RPMI7951 (cell line): ENCODE results near the gene KCNN2. TPM values are rescaled to one million over a fixed set of nuclear protein-coding genes. Genes with fewer than 3 reads are reported as not detected.

ENCODE experiments used
- DNase-seq: peaks from one replicate; pipeline ENCODE4 v3.0.0-alpha.2; 2012; ENCODE audit warnings: low read depth
- total RNA-seq: library from RNA; depleted of rRNA; stranded (reverse); fragments of >200 nt; shearing (Covaris generic); gene quantifications from 2 replicates; pipeline ENCODE4 v1.2.3, GENCODE V29; 2014; rRNA removed

Gene KCNN2
- total RNA-seq = not detected in 2 replicates

DNA sequence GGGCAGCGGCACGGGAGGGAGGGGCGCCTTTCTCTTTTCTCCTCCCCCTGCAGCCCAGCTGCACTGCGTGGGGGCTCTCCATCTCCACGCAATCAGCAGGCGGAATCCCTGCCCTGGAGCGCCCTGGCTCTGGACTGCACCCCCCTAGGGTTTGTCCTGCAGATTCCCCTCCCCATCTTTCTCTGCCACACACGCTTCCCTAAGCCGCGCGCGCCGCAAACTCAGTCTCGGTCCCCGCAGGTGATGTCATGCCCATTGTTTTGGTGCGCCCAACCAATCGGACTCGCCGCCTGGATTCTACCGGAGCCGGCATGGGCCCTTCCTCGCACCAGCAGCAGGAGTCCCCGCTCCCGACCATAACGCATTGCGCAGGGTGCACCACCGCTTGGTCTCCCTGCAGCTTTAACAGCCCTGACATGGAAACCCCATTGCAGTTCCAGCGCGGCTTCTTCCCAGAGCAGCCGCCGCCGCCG is at the start of gene KCNN2:
KCNN2 (plus strand) TSS at position 347 of the 473 bp plus-strand sequence; CDS start at position 417, 70 bp downstream.
- peak; percentile 1 for DNase-seq

DNA sequence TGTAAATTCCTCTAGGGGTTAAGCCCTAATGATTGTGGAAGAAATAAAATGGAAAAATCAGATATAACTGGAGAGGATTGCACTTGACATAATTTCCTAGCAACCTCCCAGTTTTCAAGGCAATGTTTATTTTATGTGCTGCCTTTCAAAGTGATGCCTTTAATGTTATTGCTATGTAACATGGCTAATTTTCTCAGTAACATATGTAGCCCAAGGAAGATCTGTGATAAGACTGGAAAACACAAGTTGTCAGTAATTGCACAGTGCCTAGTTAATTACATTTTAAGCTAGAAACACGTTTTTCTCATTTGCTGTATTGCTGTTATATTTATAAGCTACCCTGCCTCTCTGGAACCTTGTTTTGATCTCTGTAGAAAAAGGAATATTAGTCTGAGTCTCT is 49.2 kb upstream of the KCNN2 start:
- DNase-seq = no peak

DNA sequence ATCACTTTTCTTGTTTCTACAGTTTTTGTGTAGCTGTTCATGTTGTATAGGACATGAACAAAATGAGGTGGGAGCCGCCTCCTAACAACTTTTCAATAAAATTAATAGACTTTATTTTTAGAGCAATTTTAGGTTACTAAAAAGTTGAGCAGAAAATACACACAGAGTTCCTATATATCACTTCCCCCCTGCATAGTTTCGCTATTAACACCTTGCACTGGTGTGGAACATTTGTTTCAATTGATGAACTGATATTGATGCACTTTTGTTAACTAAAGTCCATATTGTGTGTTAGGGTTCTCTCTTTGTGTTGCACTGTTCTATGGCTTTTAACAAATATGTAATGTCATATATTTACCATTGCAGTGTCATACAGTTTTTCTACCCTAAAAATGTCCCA is 47.8 kb upstream of the KCNN2 start:
- DNase-seq = no peak

DNA sequence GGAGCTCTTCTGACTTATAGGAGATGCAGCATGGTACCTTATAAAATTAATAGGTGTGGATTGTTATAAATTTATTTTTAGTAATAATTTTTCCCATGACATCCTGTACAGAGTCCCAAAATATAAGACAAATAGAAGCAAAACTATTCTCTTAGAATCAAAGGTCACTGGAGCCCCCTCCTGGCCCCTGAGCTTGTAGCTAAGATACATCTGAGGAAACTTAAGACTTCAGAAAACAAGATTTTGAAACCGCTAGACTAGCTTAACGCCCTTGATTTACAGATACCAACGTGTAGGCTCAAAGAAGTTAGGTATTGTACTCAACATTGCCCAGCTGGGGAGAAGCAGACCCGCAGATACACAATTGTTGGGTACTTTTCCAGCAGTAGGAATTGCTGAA is 45.7 kb upstream of the KCNN2 start:
- no peak for DNase-seq

DNA sequence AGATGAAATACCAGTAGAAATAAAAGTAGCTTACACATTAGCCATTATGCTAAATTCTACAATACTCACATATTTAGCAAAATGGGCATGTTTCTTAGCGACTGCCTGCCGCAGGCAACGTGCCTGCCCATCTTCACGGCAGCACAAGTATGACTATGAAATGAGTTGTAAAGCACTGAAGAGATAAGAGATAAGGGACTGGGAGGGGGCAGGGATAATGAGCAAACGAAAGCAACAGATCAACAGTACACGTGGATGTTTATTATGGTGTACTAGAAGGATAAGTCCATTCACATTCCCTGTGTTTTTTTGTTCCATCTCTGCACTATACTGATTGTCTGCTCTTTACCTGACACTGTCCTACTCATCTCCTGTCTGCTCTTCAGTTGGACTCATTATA is 44.1 kb upstream of the KCNN2 start:
- DNase-seq = no peak

DNA sequence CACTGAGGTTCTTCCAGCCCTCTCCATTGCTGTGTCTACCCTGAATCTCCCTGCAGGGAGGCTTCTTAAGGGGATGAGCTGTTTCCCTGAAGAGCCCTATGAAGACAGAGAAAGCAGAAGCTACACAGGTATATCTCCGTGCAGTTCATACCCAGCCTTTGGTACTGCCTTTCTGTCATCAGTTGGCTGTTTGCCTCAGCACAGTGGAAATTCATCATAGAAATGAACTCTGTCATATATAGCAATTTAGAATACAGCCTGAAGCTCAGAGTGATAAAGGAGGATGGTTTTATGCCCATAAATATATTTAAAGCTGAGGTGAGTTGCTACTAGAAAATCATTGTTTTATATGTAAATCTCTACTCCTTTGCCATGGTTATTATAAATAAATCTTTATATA is 42.6 kb upstream of the KCNN2 start:
- DNase-seq = no peak

DNA sequence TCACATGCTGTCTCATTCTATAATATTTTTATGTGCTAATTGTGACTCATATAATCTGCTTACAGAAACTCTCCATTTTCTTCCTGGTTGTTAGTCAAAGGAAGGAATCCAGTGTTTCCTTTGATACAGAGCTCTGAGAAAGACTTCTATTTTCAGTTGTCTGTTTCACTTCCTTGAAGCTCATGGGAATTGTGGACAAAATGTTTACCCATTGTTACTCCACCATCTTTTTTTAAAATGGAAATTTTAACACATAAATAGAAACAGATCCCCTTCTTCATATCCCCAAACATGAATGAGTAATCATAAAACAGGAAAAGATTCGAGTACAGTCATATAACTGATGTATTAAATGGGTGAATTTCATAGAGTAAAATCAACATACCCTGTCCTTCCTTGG is 42.0 kb upstream of the KCNN2 start:
- DNase-seq = peak; percentile 13

DNA sequence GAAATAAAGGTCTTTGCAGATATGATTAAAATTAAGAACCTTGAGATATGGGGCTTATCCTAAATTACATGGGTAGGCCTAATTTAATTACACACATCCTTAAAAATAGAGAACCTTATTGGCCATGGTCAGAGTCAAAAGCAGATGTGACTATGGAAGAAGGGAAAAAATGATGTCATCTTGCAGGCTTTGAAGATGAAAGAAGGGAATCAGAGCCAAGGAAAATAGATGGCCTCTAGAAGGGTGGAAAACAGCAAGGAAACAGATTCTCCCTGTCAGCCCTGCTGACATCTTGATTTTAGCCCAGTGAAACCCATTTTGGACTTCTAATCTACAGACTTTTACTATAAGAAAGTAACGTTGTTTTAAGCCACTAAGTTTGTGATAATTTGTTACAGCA is 37.6 kb upstream of the KCNN2 start:
- DNase-seq = no peak

DNA sequence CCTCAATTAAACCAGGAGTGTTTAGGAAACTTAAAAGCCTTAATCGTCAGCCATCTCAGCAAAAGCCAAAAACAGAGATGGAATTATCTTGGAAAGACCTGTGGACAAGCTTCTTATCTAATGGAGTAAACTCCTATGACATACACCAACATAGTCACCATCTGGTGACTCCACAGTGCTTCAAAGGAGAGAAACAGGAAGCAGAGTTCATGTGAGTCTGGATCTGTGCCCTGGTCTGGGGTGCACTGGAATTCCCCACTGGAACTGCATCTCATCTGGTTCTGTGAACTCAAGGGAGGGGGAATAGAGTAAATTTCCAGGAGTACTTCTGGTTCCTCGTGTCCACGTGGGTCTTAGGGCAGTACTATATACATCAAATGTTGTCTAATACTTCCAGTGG is 36.3 kb upstream of the KCNN2 start:
- DNase-seq = peak; percentile 6

DNA sequence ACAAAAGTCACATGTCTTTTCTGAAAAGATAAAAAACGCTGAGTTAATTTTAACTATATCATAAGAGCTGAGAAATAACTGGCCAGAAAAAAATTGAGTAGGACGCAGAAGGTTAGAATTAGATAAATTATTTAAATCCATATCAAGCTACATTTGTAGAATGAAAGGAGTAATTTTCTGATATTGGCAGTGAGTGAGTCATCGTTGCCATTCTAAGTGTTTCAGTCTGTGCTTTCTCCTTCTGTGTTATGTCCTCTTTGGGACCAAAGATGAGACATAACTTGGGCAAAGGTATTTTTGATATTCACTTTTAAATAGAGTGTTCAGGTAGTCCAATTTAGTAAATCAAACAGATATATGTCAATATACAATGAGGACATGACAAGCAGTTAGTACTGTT is 34.4 kb upstream of the KCNN2 start:
- no peak for DNase-seq

DNA sequence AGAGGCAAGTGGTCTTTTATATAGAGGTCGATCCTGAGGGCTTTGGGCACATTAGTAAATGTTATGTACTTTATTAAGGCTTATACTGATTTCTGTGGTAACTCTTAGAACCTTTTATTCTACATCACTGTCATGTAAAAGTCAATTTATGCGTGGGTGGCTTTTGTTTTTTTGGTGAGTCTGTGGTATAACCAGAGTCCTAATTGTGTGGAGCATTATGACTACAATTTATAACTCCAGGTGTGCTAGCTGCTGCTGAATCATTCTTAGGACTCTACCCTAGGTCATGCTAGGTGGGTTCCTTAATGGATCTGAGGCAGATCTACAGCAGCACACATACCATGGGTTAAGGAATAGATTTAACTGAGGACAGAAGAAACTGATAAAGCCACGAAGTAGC is 33.9 kb upstream of the KCNN2 start:
- no peak for DNase-seq

DNA sequence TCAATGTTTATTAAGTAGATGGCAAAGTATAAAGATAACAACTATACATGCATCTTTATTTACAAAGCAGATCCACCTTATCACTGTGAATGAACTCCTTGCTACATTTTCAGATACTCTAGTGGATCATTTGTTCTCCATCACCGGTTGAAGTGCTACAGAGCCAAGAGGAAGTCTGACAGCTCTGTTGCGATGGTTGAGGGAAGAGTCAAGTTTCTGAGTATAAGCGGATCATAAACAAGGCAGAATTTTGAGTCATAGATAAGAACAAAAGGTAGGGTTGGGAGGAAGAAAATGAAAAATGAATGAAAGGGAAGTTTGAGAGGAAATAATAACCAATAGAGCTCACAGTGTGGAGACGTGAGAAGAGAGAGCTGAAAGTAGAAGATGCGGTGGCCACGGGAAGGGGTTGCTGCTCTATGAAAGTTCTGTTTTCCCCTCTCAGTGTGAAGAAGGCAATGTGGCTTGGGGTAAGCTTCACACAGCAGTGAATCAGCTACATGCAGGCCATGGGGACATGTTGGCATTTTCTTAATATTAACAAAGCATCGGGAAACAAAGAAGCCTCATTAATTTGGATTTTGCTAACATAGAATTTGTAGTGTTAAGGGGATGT is 30.8 kb upstream of the KCNN2 start:
- no peak for DNase-seq

DNA sequence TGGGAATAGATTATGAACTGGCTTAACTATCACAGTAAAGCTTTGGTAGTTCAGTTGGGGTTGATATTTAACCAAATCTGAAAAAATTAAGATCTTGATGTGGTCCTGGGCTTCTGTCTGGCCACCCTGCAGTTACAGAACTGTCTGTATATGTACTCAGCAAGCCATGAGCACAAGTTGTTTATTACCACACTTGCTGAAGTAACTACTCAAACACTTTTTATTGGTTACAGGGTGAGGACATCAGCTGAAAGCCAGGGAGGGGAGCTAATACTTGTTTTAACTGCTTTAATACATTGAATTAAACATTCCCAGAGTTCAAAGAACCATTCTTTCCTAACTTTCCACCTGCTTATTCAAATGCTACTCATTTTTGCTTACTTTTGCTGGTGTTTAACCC is 29.4 kb upstream of the KCNN2 start:
- no peak for DNase-seq

DNA sequence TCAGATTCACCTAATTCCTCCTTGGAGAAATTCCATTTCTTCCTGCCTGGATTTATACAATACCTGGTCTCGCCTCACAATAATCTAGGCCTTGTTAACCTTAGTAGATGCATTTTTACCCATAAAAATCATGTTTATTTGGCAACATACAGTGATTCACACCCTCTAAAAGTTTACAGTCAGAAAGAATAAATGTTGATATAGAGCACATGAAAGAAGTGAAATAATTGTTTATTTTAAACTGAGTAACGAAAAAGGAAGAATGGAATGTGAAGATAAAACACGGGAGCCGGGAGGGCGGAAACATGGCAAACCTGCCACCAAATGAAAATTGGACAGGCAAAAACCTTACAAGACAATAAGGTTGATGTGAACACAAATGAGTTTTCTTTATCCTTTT is 28.9 kb upstream of the KCNN2 start:
- DNase-seq = no peak

DNA sequence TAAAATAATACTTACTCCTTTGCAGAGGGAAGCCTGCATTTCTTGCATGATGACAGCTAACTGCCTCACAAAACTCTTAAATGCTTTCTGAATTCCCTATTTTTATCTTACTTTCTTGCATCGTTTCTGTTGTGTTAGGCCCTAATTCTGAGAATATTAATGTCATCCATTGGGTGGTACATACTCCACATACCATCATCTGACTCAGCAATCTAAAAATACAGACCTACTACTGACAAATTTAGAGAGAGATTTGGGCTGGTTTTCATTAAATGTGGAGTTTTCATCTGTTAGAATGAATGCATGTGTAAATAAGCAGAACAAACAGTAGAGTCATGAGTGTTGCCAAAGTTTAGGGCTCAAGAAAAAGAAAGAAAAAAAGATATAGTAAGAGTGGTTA is 26.5 kb upstream of the KCNN2 start:
- no peak for DNase-seq

DNA sequence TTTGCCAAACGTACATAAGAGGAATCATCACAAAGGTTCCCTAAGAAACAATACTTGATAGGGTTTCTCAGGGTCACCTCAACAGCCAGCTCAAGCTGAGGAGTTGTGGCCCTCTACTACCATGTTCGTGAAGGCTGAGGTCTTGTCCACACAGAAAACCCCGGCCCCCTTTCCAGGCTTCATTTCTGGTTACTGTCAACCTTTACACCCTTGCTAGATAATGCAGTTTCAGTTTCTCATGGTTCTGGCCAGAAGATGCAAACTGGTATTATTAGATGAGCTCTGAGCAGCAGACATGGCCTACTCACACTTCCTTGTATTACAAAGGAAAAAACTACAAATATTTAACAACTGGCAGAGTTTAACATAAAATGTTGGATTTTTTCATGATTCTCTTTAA is 22.8 kb upstream of the KCNN2 start:
- no peak for DNase-seq

DNA sequence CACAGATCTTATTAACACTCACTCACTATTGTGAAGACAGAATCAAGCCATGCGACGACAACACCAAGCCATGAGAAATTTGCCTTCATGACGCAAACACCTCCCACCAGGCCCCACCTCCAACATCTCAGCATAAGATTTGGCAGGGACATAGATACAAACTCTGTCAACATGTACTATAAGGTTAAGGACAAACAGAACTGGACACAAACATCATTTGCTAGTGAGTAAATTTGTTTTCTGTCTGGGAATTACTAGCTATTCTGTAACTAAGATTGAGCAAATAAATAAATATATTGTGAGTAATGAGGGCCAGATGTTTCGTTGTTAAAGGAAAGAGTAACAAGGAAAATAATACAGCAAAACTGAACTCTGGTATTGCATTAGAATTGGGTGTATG is 15.7 kb upstream of the KCNN2 start:
- no peak for DNase-seq

DNA sequence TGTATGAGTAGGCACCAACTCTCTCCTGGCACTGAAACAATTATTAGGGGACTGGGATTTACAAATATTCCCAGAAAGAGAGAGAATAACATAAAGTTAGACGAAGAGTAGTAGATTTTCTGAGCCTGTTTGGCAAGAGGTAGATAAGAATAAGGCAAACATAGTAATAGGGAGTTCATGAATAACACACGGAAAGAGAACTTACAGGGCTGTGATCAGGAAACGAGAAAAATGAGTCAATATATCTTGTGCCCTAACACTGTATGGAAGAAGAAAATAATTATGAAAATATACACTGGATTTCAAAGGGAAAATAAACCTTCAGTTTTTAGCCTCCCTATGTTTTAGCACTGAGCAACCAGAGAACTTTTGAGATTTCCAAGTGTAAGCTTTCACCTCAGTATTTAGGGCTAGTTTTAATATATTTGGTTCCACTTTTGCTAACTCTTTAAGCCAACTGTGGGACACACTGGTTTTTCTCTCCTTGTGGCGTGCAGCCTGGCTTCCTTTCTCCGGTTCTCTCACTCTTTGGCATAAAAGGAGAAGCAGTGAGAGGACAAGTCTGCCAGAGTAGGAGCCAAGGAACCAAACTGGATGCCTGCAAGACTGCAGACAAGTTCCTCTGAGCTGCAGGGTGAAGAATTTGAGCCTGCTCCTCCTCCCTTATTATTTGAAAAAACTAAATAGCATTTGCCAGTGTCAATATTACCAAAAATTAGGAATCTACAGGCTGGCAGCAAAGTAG is 6.6 kb upstream of the KCNN2 start:
- DNase-seq = no peak

DNA sequence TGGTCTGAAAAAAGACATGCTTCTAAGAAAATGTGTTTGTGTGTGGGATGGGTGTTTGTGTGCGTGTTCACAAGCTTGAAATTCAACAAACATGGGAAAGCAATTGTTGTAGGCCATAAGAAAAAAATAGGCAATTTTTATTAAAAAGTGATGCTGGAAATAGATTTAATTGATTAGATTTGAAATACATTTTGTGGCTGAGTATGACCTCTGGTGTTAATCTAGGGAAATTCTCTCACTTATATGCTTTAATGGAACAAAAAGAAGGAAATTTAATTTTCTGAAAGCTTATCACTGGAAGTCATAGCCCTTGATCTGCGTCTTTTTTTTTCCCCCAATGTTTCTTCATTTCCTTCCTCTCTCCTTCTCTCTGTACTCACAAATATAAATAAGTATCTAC is 3.5 kb upstream of the KCNN2 start:
- no peak for DNase-seq

DNA sequence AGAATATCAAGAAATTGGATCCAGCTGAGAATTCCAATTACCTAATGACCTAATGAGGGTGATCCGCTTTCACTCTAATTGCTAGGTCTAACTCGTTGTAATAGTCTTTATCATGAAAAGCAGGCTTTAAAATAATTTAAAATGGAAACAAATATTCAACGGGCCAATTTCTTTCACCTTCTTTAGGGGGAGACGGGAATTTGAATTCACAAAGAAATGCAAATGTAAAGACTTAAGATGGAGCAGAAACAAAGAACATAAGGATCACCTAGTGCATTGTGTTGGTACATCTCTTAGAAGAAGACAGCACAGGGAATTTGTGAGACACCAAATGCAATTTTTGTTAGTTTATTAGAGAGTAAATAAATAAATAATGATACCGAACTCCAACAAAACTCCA is 1.5 kb upstream of the KCNN2 start:
- DNase-seq = no peak

DNA sequence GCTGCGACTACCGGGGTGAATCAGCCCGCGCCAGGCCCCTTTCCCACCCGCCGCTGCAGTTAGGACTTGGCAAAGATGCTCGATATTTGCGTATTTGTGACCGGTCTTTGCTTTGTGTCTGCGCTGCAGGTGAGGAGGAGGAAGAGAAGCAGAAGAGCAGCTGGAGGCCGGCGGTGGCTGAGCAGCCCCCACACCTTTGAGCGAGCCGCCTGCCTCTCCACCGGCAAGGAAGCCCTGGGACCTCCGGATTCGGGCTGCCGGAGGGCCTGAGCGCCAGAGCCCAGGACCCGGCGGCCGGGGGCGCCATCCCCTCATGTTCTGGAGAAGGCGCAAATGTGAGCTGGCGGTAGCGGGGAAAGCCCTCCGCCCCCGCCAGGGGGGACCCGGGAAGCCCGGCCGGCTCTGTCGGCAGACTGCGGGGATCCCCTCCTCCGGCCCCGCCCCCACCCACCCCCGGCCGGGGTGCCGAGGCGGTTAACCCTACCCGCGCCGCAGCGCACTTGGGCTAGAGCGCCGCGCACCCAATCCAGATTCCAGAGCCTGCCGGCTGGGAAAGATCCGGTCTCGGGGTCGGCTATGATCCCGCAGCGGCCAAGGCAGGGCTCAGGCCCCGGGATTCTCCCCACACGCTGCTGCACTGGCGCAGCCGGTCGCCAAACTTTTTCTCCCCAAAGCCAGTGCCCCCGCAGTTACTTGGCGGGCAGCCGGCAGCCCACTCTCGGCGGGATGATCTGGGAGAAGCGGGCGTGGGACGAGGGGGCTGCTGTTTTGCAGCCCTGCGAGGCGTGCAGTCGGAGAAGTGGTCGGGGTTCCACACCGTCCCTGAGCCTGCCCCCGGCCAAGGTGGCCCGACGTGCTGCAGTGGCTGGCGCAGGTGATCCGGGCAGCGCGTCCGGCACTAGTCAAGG is 800 bp upstream of the KCNN2 start:
- no peak for DNase-seq

DNA sequence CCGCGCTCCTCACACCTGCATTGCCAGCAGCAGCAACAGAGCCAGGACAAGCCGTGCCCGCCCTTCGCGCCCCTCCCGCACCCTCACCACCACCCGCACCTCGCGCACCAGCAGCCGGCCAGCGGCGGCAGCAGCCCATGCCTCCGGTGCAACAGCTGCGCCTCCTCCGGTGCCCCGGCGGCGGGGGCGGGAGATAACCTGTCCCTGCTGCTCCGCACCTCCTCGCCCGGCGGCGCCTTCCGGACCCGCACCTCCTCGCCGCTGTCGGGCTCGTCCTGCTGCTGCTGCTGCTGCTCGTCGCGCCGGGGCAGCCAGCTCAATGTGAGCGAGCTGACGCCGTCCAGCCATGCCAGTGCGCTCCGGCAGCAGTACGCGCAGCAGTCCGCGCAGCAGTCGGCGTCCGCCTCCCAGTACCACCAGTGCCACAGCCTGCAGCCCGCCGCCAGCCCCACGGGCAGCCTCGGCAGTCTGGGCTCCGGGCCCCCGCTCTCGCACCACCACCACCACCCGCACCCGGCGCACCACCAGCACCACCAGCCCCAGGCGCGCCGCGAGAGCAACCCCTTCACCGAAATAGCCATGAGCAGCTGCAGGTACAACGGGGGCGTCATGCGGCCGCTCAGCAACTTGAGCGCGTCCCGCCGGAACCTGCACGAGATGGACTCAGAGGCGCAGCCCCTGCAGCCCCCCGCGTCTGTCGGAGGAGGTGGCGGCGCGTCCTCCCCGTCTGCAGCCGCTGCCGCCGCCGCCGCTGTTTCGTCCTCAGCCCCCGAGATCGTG is 517 bp downstream of the KCNN2 start:
- DNase-seq = no peak
